GM10266 (cell line): ENCODE data around the gene NOC4L.

Source experiments
- DNase-seq: peaks from one replicate; pipeline ENCODE4 v3.0.0; 2012; ENCODE audit errors: extremely low spot score
- CTCF ChIP-seq: IDR thresholded peaks from 2 replicates; pipeline ENCODE4 v1.5.1; 2012; ENCODE audit warnings: mild to moderate bottlenecking, low read depth; ENCODE audit not compliant: control insufficient read depth, insufficient read depth; ENCODE audit errors: missing control alignments

Gene NOC4L

GRCh38 chr12:132140501-132140900 lies 3.8 kb upstream of the NOC4L start:
- no peak for DNase-seq
- no peak for TF ChIP-seq CTCF

- TF ChIP-seq CTCF, result no peak
- no peak for DNase-seq
These were observed 3.1 kb upstream of the NOC4L start for GRCh38 chr12:132140918-132141841.

GRCh38 chr12:132141976-132142678 lies 2.1 kb upstream of the NOC4L start:
- no peak for DNase-seq
- no peak for TF ChIP-seq CTCF

- TF ChIP-seq CTCF, result no peak
- no peak for DNase-seq
These were observed 1.4 kb upstream of the NOC4L start for GRCh38 chr12:132142679-132143335.

GRCh38 chr12:132143336-132144071 lies 753 bp upstream of the NOC4L start:
- TF ChIP-seq CTCF, result no peak
- no peak for DNase-seq

GRCh38 chr12:132144810-132145168 lies 532 bp downstream of the NOC4L start:
- no peak for DNase-seq
- no peak for TF ChIP-seq CTCF
